ENCODE data around the gene CAMK2G.
"Not testable (repeated sequence)": the region's sequence is repeated elsewhere in the genome, so short reads cannot be mapped to it uniquely, and the experiment has no call there.

The CAMK2G gene

GRCh38 chr10:73902351-73902750, 28.0 kb upstream of the CAMK2G start:
- no peak for DNase-seq (ENCODE audit: low spot score)

DNA sequence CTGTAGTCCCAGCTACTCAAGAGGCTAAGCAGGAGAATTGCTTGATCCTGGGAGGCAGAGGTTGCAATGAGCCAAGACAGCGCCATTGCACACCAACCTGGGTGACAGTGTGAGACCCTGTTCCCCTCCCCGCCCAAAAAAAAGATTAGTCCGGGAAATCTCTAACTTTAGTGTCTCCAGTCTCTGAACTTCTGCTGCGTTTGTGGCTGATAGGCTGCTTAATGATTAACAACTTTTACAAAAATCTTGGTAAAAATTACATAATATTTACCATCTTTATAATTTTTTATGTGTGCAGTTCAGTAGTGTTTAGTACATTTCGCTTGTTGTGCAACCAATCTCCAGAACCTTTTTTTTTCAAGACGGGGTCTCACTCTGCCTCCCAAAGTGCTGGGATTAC, 26.9 kb upstream of the CAMK2G start:
- DNase-seq (ENCODE audit: low spot score): no peak

- no peak for DNase-seq (ENCODE audit: low spot score)
These were observed 25.7 kb upstream of the CAMK2G start for GRCh38 chr10:73900064-73900463.

GRCh38 chr10:73899423-73899822, 25.1 kb upstream of the CAMK2G start:
- DNase-seq (ENCODE audit: low spot score): no peak

- DNase-seq (ENCODE audit: low spot score): no peak
These were observed 24.5 kb upstream of the CAMK2G start for GRCh38 chr10:73898730-73899410.

GRCh38 chr10:73897693-73898092, 23.3 kb upstream of the CAMK2G start:
- DNase-seq (ENCODE audit: low spot score): no peak

DNA sequence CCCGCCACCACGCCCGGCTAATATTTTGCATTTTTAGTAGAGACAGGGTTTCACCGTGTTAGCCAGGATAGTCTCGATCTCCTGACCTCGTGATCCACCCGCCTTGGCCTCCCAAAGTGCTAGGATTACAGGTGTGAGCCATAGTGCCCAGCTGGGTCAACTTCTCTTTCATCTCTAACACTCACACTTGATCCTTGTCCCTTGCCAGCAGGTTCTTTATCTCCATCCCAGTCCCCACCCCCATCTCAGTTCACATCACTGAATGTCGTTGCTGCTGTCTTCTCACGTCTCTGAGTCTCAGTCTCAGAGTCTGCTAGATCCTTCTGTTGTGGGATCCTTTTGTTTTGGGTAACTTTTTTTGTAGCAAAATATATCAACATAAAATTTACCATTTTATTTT, 21.0 kb upstream of the CAMK2G start:
- not testable (repeated sequence) for DNase-seq (ENCODE audit: low spot score)

DNA sequence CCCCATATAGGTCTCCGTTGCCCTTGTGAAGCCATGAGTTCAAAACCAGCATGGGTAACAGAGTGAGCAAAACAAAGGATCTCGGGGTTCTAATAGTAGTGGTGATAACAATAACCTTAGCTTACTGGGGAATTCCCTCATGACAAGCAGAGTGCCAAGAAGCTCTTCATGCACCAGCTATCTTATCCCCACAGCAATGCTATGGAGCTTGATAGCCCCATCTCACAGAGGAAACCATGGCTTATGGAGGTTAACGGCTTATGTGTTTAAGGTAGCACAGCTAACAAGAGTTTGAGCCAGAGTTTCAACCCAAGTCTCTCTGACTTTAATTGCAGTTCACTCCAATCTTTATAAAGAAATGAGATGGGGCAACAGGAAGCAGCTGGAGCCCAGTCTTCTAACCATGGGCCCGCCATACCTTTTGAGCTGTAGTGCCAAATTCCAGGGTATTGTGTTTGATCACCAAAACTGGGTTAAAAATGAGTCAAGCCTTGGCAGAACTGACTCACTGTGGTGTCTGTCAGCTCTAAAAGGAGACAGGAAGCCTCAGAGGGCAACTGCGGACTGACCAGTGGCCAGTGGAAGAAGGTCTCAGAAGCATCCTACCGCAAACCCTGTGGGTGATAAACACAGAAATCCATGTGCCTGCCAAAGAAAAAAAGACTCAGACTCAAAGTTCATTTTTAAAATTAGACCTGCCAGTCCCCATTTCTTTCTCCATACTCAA, 20.1 kb upstream of the CAMK2G start:
- DNase-seq (ENCODE audit: low spot score): no peak

DNA sequence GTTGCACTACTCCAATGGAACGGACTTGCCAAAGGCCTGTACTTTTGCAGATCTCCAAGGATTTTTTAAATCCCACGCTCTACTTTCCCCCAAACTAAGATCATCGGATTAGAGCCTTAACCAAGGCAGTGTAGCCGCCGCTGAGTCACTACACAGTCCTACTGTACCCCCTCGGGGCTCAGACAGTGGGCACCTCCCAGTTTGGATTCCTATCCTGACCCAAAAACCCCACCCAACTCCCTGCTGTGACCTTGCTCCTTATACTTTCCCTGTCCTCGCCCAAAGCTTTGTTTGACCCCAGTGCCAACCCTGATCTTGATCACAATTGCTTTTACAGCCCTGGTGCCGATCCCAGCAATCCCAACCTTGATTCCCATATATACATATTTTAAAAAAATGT, 19.1 kb upstream of the CAMK2G start:
- DNase-seq (ENCODE audit: low spot score): no peak

- no peak for DNase-seq (ENCODE audit: low spot score)
These were observed 18.1 kb upstream of the CAMK2G start for GRCh38 chr10:73892310-73893030.

DNA sequence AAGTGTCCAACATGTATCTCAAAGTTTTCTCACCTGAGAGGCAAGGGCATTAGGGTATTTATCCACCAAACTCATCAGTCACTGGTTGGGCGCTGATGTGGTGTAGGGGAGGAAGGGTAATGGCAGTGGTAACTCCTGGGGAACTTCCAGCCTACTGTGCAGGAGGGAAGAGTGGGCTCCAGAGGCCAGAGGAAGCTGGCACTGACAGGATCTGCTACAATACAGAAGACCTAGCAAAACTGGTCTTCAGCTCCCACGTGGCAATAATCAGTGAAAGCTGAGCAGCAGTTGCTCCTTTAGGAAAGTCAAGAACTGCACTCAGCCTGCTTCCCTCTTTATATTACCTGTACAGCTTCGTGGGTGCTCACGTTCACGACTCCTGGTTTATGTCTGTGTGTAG, 17.2 kb upstream of the CAMK2G start:
- no peak for DNase-seq (ENCODE audit: low spot score)

GRCh38 chr10:73890830-73891229, 16.5 kb upstream of the CAMK2G start:
- not testable (repeated sequence) for DNase-seq (ENCODE audit: low spot score)

DNA sequence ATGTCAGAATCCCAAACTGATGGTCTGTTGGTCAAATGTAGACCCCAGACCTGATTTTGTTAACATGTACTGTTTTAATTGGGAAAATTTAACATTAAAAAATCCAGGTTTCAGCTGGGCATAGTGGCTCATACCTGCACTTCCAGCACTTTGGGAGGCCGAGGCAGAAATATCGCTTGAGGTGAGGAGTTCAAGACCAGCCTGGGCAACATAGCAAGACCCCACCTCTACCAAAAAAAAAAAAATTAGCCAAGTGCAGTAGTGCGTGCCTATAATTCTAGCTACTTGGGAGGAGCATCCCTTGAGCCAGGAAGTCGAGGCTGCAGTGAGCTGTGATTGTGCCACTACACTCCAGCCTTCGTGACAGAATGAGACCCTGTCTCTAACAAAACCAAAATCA, 15.9 kb upstream of the CAMK2G start:
- DNase-seq (ENCODE audit: low spot score): no peak

DNA sequence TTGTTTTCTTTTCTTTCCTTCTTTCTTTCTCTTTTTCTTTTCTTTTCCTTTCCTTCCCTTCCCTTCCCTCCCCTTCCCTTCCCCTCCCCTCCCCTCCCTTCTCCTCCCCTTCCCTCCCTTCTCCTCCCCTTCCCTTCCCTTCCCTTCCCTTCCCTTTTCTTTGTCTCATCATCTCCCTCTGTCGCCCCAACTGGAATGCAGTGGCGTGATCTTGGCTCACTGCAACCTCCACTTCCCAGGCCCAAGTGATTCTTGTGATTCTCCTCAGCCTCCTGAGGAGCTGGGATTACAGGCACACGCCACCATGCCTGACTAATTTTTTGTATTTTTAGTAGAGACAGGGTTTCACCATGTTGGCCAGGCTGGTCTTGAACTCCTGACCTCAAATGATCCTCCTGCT, 15.1 kb upstream of the CAMK2G start:
- not testable (repeated sequence) for DNase-seq (ENCODE audit: low spot score)

DNA sequence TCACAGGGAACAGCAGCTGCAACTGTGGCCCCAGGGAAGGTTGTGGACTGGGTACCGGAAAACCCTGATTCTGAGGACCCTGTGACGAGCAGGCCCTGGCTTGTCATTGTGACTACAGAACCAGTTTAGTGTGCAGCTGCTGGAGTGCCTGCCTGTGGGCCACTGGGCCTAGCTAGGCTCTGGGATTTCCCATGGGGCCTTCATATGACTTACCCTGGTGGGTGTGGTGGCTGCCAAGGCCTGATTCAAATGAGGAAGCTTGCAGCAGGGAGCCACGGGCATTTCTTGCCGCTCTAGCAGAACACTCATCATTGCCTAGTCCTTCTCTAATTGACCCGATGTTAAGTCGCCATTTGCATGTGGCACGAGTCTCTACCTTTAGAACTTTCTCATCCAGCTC, 14.7 kb upstream of the CAMK2G start:
- DNase-seq (ENCODE audit: low spot score): peak; percentile 18

DNA sequence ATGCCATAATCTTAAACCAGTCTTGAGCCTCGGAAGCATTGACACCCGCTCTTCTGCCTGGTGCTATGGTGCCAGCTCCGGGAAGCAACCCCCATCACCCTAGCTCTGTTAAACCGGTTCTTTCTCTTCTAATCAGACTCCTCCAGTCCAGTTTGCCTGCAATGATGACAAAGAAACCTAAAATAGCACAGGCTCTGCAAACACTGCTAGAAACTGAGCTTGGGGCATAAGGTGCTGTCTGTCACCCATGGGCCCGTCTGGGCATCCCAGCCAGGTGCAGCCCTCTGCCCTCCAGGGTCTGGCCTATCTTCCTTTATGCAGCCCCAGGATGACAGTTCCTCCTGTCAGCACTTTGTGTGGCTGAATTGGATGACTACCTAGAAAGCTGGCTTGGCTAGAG, 14.2 kb upstream of the CAMK2G start:
- peak; percentile 14 for DNase-seq (ENCODE audit: low spot score)

DNA sequence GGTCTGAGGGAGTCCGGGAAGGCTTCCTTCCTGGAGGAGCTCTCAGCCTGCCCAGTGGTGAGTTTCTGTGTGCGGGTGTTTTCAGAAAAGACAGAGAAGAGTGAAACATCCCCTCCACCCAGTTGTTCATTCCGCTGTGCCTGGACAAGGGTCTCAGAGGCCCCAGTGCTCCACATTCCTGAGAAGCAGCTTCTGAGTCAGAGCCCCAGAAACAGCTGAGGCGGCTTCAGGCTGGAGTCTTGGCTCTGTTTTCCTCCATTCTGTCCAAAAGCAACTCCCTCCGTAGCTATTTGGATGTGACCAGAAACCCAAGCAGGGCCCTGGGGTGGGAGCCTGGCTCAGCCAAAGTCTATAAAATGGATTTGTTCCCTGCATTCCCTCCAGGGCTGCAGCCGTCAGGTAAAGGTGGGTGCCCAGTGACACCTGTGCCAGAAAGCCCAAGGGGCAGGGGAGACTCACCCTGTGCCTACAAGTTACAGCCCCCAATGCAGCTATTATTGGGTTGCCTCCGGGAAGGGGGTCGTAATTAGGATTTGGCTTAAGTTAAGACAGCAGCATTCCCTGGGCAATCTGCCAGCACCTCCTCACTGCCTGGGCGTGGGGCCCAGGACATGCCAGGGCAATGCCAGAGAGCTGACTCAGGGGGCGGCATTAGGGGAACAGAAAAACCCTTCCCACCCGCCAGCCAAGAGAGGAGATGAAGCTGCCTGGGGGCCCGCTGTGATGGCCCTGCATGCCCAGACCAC, 13.1 kb upstream of the CAMK2G start:
- peak; percentile 88 for DNase-seq (ENCODE audit: low spot score)

DNA sequence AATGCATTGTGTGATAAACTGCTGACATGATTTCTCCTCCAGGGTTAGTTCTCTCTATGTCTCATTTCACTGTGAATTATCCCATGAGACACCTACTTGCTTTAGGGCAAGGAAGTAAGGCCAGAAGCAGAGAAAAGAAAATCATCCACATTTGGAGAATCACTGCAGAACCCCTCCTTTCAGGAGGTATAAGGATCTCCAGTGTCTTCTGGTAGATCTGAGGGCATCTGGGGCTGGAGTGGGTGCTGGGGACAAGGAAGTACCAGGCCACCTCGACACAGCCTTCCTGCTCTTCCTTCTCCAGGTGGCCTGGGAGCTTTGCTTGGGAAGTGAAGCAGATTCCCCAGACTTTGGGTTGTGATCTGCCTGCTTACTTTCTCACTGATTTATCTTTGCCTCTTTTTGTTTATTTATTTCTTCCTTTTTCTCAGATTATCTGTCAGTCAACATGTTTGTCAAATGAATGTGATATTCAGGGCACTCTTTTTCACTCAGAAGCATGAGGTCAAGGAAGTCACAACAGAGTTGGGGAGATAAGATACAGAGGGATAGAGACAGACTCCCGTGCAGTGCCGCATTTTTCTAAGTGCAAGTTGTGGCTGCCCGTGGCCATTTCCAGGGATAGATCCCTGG, 12.4 kb upstream of the CAMK2G start:
- peak; percentile 46 for DNase-seq (ENCODE audit: low spot score)

DNA sequence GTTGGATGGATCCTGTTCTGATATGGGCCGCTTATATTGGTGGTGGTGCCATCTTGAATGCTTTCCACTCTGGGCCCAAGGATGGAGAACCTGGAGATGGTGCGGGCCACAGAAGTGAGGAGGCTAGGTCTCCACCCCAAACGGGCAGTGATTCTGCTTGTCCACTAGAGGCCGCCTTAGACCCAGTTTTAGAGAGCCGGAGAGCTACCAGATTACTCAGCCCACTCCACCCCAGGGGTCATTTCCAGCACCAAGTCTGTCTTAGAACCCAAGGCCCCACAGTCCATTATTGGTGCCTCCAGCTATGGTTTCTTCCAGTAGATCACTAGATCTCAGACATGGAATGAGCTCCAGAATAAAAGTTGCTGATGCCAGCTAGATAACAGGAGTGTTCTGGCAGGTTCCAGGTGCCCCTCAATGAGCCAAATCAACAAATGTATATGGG, 11.8 kb upstream of the CAMK2G start:
- peak; percentile 85 for DNase-seq (ENCODE audit: low spot score)

DNA sequence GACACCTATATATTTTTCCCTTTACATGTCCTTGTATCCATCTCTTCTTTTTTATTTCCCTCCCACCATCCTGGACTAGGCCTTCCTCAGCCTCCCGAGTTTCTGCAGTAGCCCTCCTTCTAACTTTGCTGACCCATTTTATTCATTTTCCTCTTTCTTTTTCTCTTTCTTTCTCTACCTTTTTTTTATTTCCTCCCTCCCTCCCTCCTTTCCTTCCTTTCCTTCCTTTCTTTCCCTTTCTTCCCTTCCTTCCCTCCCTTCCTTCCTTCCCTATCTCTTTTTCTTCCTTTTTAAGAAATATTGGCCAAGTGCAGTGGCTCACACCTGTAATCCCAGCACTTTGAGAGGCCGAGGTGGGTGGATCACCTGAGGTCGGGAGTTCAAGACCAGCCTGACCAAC, 9.7 kb upstream of the CAMK2G start:
- DNase-seq (ENCODE audit: low spot score): no peak

- no peak for DNase-seq (ENCODE audit: low spot score)
These were observed 7.0 kb upstream of the CAMK2G start for GRCh38 chr10:73881221-73881919.

Data from cerebellar cortex (tissue), 1 donor.